Measurements from ENCODE around the gene ANXA3. TPM values are rescaled to one million over a fixed set of nuclear protein-coding genes. Genes with fewer than 3 reads are reported as not detected.

Gene ANXA3
- total and polyA plus RNA-seq, 2 donors (not counting 3 experiments of a cell fraction or from before 2014, with no cell fraction given): 52.9 to 78.4 TPM

DNA sequence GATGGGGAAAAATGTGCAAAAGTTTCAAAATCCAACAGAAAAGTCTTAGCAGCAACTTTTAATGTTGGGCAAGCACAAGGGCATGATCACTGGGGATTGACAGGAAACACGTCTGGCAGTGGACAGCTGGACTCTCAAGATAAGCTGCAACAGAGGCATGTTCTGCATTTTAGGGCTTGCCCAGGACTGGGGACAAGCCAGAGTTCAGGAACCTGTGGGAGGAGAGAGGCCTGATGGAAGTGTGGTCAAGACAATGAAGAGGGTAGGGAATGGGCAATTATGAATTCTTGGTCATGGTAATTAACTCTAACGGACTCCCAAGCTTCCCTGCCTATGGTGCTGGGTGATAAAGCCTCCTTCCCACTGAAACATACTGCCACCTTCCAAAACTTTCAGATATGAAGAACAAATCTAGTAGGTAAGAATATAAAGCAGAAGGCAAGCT is 48.4 kb downstream of the ANXA3 start:
- CTCF ChIA-PET: interaction anchor here (1.0 to 2.1 kb wide), 2 partner anchors 9 to 11 kb away, joined by 3 to 8 read pairs; no protein-coding TSS in a partner anchor
- Histone ChIP-seq H3K27me3 (ENCODE audit: control insufficient read depth in 2 of 2, insufficient read depth in 2 of 2, low read length in 2 of 2) (no peaks in the 10 kb centered on the region), H3K79me2 (ENCODE audit: control insufficient read depth, insufficient read depth, low read length) (no peaks in the 10 kb centered on the region), H3K36me3 (ENCODE audit: control insufficient read depth in 2 of 2, extremely low read depth in 1 of 2, insufficient read depth in 2 of 2, low read length in 2 of 2) (peaks cover 6 to 13% of the 10 kb centered on the region in 2 experiments), H4K20me1 (replicated peaks; ENCODE audit: control insufficient read depth, extremely low read depth, insufficient read depth, low read length) (no peaks in the 10 kb centered on the region), H2AFZ (ENCODE audit: low read depth, low read length) (no peak overlapping the region), H3K9me3 (replicated peaks; ENCODE audit: control insufficient read depth, insufficient read depth, low read length) (no peaks in the 10 kb centered on the region), H3K9me1 (replicated peaks; ENCODE audit: control insufficient read depth, extremely low read depth, insufficient read depth, low read length) (no peaks in the 10 kb centered on the region), H3K4me3 (replicated peaks in 1 of 3; ENCODE audit: insufficient read depth in 1 of 3, low read depth in 1 of 3, low read length in 3 of 3) (no peak overlapping the region), H3K4me2 (ENCODE audit: insufficient read depth, low read length) (no peak overlapping the region), H3K9ac (replicated peaks; ENCODE audit: extremely low read depth, insufficient read depth, low read length) (no peak overlapping the region), H3K27ac (ENCODE audit: insufficient read depth, low read depth, low read length) (no peak overlapping the region), H3K4me1 (ENCODE audit: control insufficient read depth, extremely low read depth, insufficient read depth, low read length) (peaks cover 4% of the 10 kb centered on the region)
- POLR2A ChIA-PET: interaction anchor here (0.6 kb wide), 1 partner anchor 35 kb away, joined by 4 read pairs; no protein-coding TSS in a partner anchor
- FAIRE-seq: no peak
- intact Hi-C loops (cut with micrococcal nuclease): loop anchor here (2.0 kb wide), 1 partner anchor 31 kb away; no protein-coding TSS in a partner anchor
- no TSS peak for BruUV-seq (replicated peaks)
- peak; percentile 83 for DNase-seq (ENCODE audit: low read depth, low spot score)
- dilution Hi-C loops (cut with MboI; ENCODE audit: extremely low pct_ligation_motif_present, low sequenced_read_pairs): loop anchor here (25.0 kb wide), 1 partner anchor 262 kb away; no protein-coding TSS in a partner anchor
- no peak for TF ChIP-seq POLR2A (IDR thresholded peaks at IDR 0.05; ENCODE audit: low read depth, low read length)
- TF ChIP-seq POLR2AphosphoS5 (IDR thresholded peaks at IDR 0.05; ENCODE audit: insufficient read depth, low read depth, low read length): no peak
- no peak for TF ChIP-seq JUN (IDR thresholded peaks at IDR 0.05; ENCODE audit: borderline replicate concordance, insufficient read depth, insufficient read length, low read depth)
- no peak for TF ChIP-seq GATA2 (IDR thresholded peaks at IDR 0.05; ENCODE audit: insufficient read depth, insufficient read length, low read depth, low read length)

DNA sequence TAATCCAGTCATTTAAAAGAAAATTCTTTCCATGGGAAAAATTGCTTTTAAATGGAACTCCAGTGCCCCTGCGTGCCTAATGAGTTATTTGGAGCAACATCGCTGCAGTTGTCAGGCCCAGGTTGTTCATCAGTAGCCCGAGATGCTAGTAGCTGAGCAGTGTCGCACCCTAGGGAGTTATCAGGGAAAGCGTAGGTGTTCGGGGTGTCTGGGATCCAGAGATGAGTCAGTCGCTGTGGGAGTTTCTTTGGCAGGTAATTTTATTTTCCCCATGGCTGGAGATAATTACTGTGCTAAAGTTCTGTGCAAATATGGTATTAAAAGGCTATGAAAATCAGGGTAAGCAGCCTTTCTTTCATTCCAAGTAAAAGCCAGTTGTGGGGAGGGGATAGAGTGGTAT is 49.4 kb downstream of the ANXA3 start:
- H3K9me1 ChIP-seq (replicated peaks; ENCODE audit: control insufficient read depth, extremely low read depth, insufficient read depth, low read length): no peaks in the 10 kb centered on the region
- dilution Hi-C loops (cut with MboI; ENCODE audit: extremely low pct_ligation_motif_present, low sequenced_read_pairs) (loop anchor here (25.0 kb wide), 1 partner anchor 261 kb away; no protein-coding TSS in a partner anchor), intact Hi-C loops (cut with micrococcal nuclease) (loop anchor here (2.0 kb wide), 1 partner anchor 32 kb away; no protein-coding TSS in a partner anchor)
- no peak overlapping the region for H3K27ac ChIP-seq (ENCODE audit: insufficient read depth, low read depth, low read length)
- peaks cover 4% of the 10 kb centered on the region for H3K4me1 ChIP-seq (ENCODE audit: control insufficient read depth, extremely low read depth, insufficient read depth, low read length)
- ChIA-PET POLR2A (no interaction called here), CTCF (interaction anchor here (2.1 kb wide), 1 partner anchor 10 kb away, joined by 8 read pairs; no protein-coding TSS in a partner anchor)
- no peaks in the 10 kb centered on the region for H3K79me2 ChIP-seq (ENCODE audit: control insufficient read depth, insufficient read depth, low read length)
- no peak overlapping the region for H3K4me2 ChIP-seq (ENCODE audit: insufficient read depth, low read length)
- no peak overlapping the region for H3K9ac ChIP-seq (replicated peaks; ENCODE audit: extremely low read depth, insufficient read depth, low read length)
- peaks cover 6 to 15% of the 10 kb centered on the region in 2 experiments for H3K36me3 ChIP-seq (ENCODE audit: control insufficient read depth in 2 of 2, extremely low read depth in 1 of 2, insufficient read depth in 2 of 2, low read length in 2 of 2)
- no peak overlapping the region for H3K4me3 ChIP-seq (replicated peaks in 1 of 3; ENCODE audit: insufficient read depth in 1 of 3, low read depth in 1 of 3, low read length in 3 of 3)
- H4K20me1 ChIP-seq (replicated peaks; ENCODE audit: control insufficient read depth, extremely low read depth, insufficient read depth, low read length): no peaks in the 10 kb centered on the region
- no peak overlapping the region for H2AFZ ChIP-seq (ENCODE audit: low read depth, low read length)
- TF ChIP-seq, protein P1, sequence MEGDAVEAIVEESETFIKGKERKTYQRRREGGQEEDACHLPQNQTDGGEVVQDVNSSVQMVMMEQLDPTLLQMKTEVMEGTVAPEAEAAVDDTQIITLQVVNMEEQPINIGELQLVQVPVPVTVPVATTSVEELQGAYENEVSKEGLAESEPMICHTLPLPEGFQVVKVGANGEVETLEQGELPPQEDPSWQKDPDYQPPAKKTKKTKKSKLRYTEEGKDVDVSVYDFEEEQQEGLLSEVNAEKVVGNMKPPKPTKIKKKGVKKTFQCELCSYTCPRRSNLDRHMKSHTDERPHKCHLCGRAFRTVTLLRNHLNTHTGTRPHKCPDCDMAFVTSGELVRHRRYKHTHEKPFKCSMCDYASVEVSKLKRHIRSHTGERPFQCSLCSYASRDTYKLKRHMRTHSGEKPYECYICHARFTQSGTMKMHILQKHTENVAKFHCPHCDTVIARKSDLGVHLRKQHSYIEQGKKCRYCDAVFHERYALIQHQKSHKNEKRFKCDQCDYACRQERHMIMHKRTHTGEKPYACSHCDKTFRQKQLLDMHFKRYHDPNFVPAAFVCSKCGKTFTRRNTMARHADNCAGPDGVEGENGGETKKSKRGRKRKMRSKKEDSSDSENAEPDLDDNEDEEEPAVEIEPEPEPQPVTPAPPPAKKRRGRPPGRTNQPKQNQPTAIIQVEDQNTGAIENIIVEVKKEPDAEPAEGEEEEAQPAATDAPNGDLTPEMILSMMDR (IDR thresholded peaks at IDR 0.05; ENCODE audit: extremely low read depth in 1 of 2, insufficient read depth in 1 of 2, low read depth in 1 of 2, low read length in 2 of 2): no peak
- TF ChIP-seq GATA2 (IDR thresholded peaks at IDR 0.05; ENCODE audit: insufficient read depth, insufficient read length, low read depth, low read length): no peak
- TF ChIP-seq, protein P2, sequence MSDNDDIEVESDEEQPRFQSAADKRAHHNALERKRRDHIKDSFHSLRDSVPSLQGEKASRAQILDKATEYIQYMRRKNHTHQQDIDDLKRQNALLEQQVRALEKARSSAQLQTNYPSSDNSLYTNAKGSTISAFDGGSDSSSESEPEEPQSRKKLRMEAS (IDR thresholded peaks at IDR 0.05; ENCODE audit: insufficient read depth, insufficient read length): no peak
- no peak for TF ChIP-seq EZH2 (IDR thresholded peaks at IDR 0.05; ENCODE audit: borderline replicate concordance, low read depth, low read length, severe bottlenecking)
- no peak for TF ChIP-seq MYC (IDR thresholded peaks at IDR 0.05; ENCODE audit: low read depth, low read length)
- TF ChIP-seq POLR2A (IDR thresholded peaks at IDR 0.05; ENCODE audit: low read depth, low read length): no peak
- no peak for TF ChIP-seq POLR2AphosphoS5 (IDR thresholded peaks at IDR 0.05; ENCODE audit: insufficient read depth, low read depth, low read length)
- TF ChIP-seq FOS (IDR thresholded peaks at IDR 0.05; ENCODE audit: borderline replicate concordance, insufficient read depth, low read length): no peak
- TF ChIP-seq JUN (IDR thresholded peaks at IDR 0.05; ENCODE audit: borderline replicate concordance, insufficient read depth, insufficient read length, low read depth): no peak
- BruUV-seq (replicated peaks): no TSS peak
- no peaks in the 10 kb centered on the region for H3K9me3 ChIP-seq (replicated peaks; ENCODE audit: control insufficient read depth, insufficient read depth, low read length)
- DNase-seq (ENCODE audit: low read depth, low spot score) (no peak), FAIRE-seq (no peak)
- no peaks in the 10 kb centered on the region for H3K27me3 ChIP-seq (ENCODE audit: control insufficient read depth in 2 of 2, insufficient read depth in 2 of 2, low read length in 2 of 2)
